ENCODE data around the gene IL12RB1. TPM values are rescaled to one million over a fixed set of nuclear protein-coding genes. Genes with fewer than 3 reads are reported as not detected.

The IL12RB1 gene
- total RNA-seq, 4 donors from 2014 or later, result 0.41 to 6.5 (median 0.61) TPM; not detected in 1

DNA sequence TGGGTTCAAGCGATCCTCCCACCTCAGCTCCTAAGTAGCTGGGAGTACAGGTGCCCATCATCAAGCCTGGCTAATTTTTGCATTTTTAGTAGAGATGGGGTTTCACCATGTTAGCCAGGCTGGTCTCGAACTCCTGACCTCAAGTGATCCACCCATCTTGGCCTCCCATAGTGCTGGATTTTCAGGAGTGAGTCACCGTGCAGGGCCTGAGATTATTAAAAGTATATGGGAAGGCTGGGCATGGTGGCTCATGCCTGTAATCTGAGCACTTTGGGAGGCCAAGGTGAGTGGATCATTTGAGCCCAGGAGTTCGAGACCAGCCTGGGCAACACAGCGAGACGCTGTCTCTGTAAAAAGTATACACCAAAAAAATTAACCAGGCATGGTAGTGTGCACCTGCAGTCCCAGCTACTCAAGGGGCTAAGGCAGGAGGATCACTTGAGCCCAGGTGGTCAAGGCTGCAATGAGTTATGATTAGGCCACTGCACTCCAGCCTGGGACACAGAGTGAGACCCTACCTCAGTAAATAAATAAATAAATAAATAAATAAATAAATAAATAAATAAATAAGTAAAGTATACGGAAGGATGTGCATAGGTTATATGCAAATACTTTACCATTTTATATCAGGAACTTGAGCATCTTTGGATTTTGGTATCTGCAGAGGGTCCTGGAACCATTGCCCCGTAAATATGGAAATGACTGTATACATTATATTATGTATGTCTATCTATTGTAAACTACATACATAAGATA lies 854 bp downstream of the IL12RB1 start:
- Histone ChIP-seq H3K27me3 (no peaks in the 10 kb centered on the region), H3K27ac (no peak overlapping the region), H3K4me3 (no peak overlapping the region), H3K9me3 (no peaks in the 10 kb centered on the region), H3K36me3 (no peaks in the 10 kb centered on the region), H3K4me1 (no peaks in the 10 kb centered on the region)
- intact Hi-C loops (cut with DNase I; ENCODE audit: low total_unique reads), result no loop called here
- TF ChIP-seq CTCF (IDR thresholded peaks at IDR 0.05), result no peak
- TF ChIP-seq POLR2A (IDR thresholded peaks at IDR 0.05), result no peak
- no peak for DNase-seq

GRCh38 chr19:18083929-18084684 lies 2.6 kb downstream of the IL12RB1 start:
- intact Hi-C loops (cut with DNase I; ENCODE audit: low total_unique reads), result no loop called here
- no peak for DNase-seq
- H3K9me3 ChIP-seq, result no peaks in the 10 kb centered on the region
- H3K27ac ChIP-seq, result no peak overlapping the region
- no peaks in the 10 kb centered on the region for H3K36me3 ChIP-seq
- H3K27me3 ChIP-seq, result no peaks in the 10 kb centered on the region
- no peaks in the 10 kb centered on the region for H3K4me1 ChIP-seq
- TF ChIP-seq POLR2A (IDR thresholded peaks at IDR 0.05) (no peak), CTCF (IDR thresholded peaks at IDR 0.05) (no peak)
- no peak overlapping the region for H3K4me3 ChIP-seq

- intact Hi-C loops (cut with DNase I; ENCODE audit: low total_unique reads), result no loop called here
- no peak overlapping the region for H3K4me3 ChIP-seq
- no peaks in the 10 kb centered on the region for H3K9me3 ChIP-seq
- H3K27ac ChIP-seq, result no peak overlapping the region
- no peaks in the 10 kb centered on the region for H3K27me3 ChIP-seq
- no peaks in the 10 kb centered on the region for H3K36me3 ChIP-seq
- TF ChIP-seq CTCF (IDR thresholded peaks at IDR 0.05), result no peak
- TF ChIP-seq POLR2A (IDR thresholded peaks at IDR 0.05), result no peak
- no peak for DNase-seq
- H3K4me1 ChIP-seq, result no peaks in the 10 kb centered on the region
Observed at GRCh38 chr19:18074192-18074591, 12.5 kb downstream of the IL12RB1 start.

DNA sequence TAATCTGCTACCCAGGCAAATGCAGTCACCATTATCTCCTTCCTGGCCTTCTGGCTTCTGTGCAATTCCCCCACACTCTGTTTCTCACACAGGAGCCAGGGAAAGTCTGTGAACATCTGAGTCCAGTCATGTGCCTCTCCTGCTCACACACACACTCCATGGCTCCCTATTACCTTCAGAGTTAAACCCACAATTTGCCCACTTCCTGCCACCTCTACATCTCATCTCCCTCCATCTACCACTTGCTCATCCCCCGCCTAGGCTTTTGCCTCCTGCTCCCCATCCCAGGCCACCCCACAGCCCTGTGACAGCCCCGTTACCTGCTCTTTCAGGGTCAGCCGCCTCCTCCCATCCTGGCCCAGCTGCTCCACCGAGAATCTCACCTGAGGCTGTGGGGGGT lies 13.5 kb downstream of the IL12RB1 start:
- H3K27me3 ChIP-seq, result no peaks in the 10 kb centered on the region
- no peak for DNase-seq

More for the DNA sequence above, 13.5 kb downstream of the IL12RB1 start:
- Histone ChIP-seq H3K4me3 (no peak overlapping the region), H3K4me1 (no peaks in the 10 kb centered on the region), H3K27ac (no peak overlapping the region), H3K36me3 (no peaks in the 10 kb centered on the region), H3K9me3 (no peaks in the 10 kb centered on the region)
- intact Hi-C loops (cut with DNase I; ENCODE audit: low total_unique reads), result no loop called here
- no peak for TF ChIP-seq POLR2A (IDR thresholded peaks at IDR 0.05)
- TF ChIP-seq CTCF (IDR thresholded peaks at IDR 0.05), result no peak

Data from uterus (tissue), 4 donors.